ENCODE data around the gene RASSF5. TPM values are rescaled to one million over a fixed set of nuclear protein-coding genes. Genes with fewer than 3 reads are reported as not detected.

The RASSF5 gene
- total RNA-seq, 1 experiment from 2014 or later, result 6.1 TPM

DNA sequence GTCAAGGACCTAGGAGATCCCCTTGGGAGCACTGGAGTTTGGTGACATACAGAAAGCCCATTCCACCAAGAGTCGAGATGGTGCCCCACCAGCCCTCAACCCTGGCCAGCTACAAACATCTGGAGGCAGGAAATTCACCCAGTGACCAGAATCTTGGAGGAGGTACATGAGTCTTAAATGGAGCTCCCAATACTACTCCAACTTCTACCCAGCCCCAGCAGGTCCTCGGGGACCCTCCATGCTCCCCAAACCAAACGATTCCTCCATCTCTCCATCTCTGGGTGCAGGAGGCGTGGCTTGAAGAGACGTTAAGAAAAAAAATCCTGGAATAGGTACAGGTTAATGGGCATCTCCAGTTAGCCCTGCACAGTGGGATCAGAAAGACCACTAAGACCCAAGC, 5.5 kb upstream of the RASSF5 start:
- no TSS peak for BruUV-seq (replicated peaks)
- peaks cover 25% of the 10 kb centered on the region for H3K27me3 Mint-ChIP-seq (ENCODE audit: unreplicated experiment)
- peaks cover 37% of the 10 kb centered on the region for H3K4me1 Mint-ChIP-seq (ENCODE audit: low read depth, unreplicated experiment)
- CTCF ChIA-PET, result no interaction called here
- intact Hi-C loops (cut with micrococcal nuclease; ENCODE audit: unreplicated experiment), result no loop called here
- H3K27ac Mint-ChIP-seq (ENCODE audit: unreplicated experiment), result no peak overlapping the region
- H3K36me3 Mint-ChIP-seq (ENCODE audit: insufficient read depth, unreplicated experiment), result peaks cover 55% of the 10 kb centered on the region
- no peak overlapping the region for H3K4me3 Mint-ChIP-seq (ENCODE audit: low read depth, unreplicated experiment)
- H3K9me3 Mint-ChIP-seq (ENCODE audit: low read depth, unreplicated experiment), result no peaks in the 10 kb centered on the region
- TF ChIP-seq, protein P1, sequence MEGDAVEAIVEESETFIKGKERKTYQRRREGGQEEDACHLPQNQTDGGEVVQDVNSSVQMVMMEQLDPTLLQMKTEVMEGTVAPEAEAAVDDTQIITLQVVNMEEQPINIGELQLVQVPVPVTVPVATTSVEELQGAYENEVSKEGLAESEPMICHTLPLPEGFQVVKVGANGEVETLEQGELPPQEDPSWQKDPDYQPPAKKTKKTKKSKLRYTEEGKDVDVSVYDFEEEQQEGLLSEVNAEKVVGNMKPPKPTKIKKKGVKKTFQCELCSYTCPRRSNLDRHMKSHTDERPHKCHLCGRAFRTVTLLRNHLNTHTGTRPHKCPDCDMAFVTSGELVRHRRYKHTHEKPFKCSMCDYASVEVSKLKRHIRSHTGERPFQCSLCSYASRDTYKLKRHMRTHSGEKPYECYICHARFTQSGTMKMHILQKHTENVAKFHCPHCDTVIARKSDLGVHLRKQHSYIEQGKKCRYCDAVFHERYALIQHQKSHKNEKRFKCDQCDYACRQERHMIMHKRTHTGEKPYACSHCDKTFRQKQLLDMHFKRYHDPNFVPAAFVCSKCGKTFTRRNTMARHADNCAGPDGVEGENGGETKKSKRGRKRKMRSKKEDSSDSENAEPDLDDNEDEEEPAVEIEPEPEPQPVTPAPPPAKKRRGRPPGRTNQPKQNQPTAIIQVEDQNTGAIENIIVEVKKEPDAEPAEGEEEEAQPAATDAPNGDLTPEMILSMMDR (IDR thresholded peaks at IDR 0.05; ENCODE audit: unreplicated experiment), result no peak
- no peak for DNase-seq

DNA sequence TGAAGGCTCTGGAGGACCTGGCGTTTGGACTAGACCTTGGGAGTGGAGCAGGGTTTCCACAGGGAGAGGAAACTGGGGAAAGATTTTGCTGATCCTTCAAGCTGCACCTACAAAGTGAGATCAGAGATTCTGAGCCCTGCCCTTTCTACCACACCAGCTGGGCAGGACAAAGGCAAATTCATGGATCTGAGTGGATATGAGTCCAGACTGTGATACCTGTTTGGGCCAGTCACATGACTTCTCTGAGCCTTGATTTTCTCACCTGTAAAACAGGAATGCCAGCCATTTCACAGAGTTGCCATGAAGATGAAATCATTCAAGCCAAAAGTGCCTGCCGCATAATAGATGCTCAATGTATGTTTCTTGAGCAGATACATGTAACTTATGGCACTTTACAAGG, 4.9 kb upstream of the RASSF5 start:
- TF ChIP-seq, protein P1 (IDR thresholded peaks at IDR 0.05; ENCODE audit: unreplicated experiment), result no peak
- peaks cover 27% of the 10 kb centered on the region for H3K27me3 Mint-ChIP-seq (ENCODE audit: unreplicated experiment)
- H3K27ac Mint-ChIP-seq (ENCODE audit: unreplicated experiment), result no peak overlapping the region
- CTCF ChIA-PET, result interaction anchor here (1.5 kb wide), 1 partner anchor 27 kb away, joined by 3 read pairs; no protein-coding TSS in a partner anchor
- H3K4me3 Mint-ChIP-seq (ENCODE audit: low read depth, unreplicated experiment), result no peak overlapping the region
- intact Hi-C loops (cut with micrococcal nuclease; ENCODE audit: unreplicated experiment), result no loop called here
- DNase-seq, result no peak
- no TSS peak for BruUV-seq (replicated peaks)
- peaks cover 34% of the 10 kb centered on the region for H3K4me1 Mint-ChIP-seq (ENCODE audit: low read depth, unreplicated experiment)
- H3K36me3 Mint-ChIP-seq (ENCODE audit: insufficient read depth, unreplicated experiment), result peaks cover 55% of the 10 kb centered on the region
- H3K9me3 Mint-ChIP-seq (ENCODE audit: low read depth, unreplicated experiment), result no peaks in the 10 kb centered on the region

DNA sequence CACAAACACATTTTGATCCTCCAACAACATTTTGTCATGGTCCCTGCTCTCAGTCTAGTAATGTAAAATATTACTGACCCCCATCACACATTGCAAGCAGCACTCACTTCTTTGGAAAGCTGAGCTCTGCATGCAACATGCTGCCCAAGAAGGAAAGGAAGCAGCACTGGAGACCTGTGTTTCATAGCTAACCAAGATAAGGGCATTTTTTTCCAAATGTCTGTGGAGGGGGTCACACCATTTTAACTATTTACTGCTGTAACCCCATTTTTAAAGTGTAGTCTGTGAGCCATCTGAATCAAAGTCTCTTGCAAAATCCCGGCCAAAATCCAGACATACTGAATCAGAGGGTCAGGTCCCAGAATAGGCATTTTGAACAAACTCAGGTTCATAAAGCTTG, 4.5 kb upstream of the RASSF5 start:
- TF ChIP-seq, protein P1 (IDR thresholded peaks at IDR 0.05; ENCODE audit: unreplicated experiment), result no peak
- Mint-ChIP-seq H3K27ac (ENCODE audit: unreplicated experiment) (no peak overlapping the region), H3K36me3 (ENCODE audit: insufficient read depth, unreplicated experiment) (peaks cover 57% of the 10 kb centered on the region), H3K9me3 (ENCODE audit: low read depth, unreplicated experiment) (no peaks in the 10 kb centered on the region), H3K4me1 (ENCODE audit: low read depth, unreplicated experiment) (peaks cover 34% of the 10 kb centered on the region), H3K4me3 (ENCODE audit: low read depth, unreplicated experiment) (no peak overlapping the region), H3K27me3 (ENCODE audit: unreplicated experiment) (peaks cover 27% of the 10 kb centered on the region)
- CTCF ChIA-PET, result interaction anchor here (1.5 to 1.7 kb wide), 2 partner anchors 13 to 27 kb away, joined by 3 to 5 read pairs; no protein-coding TSS in a partner anchor
- BruUV-seq (replicated peaks), result no TSS peak
- no peak for DNase-seq
- intact Hi-C loops (cut with micrococcal nuclease; ENCODE audit: unreplicated experiment), result no loop called here

DNA sequence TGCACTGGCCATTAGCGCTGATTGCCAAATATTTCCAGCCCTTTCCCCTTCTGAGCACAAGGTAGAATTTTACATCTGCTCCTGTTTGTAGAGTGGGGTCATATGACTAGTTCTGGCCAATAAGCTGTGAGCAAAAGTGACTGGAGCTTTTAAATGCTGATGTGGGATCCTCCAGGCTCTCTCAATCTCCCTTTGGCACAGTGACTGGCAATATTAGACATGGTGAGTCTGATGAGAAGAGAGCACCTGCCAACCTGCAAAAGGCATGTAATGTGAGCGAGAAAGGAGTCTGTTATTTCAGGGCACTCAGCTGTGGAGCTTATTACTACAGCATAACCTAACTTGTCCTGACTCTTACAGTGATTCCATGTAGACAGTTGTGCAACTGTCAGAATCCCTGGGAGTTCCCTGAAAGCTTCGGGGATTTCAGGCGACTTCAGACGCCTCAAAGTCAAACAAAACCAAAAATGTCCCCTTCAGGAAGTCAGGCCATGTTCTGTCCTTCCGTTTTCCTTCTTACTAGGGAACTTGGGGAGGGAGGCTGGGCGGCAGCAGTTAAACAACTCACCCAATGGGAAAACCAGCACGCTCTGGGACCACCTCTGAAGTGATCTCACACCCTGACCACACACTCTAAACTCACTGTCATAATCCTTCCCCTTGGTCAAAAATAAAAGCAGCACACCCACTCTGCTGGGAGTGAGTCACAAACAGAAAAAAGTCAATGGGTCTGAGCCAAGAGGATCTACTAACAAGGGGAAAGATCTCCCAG, 3.6 kb upstream of the RASSF5 start:
- peak overlapping the region; percentile 19 for H3K27ac Mint-ChIP-seq (ENCODE audit: unreplicated experiment)
- H3K4me3 Mint-ChIP-seq (ENCODE audit: low read depth, unreplicated experiment), result peak overlapping the region; percentile 21
- TF ChIP-seq, protein P1 (IDR thresholded peaks at IDR 0.05; ENCODE audit: unreplicated experiment), result no peak
- CTCF ChIA-PET, result interaction anchor here (1.2 to 1.7 kb wide), 3 partner anchors 14 to 80 kb away, joined by 3 to 5 read pairs (median 4); no protein-coding TSS in a partner anchor
- DNase-seq, result peak; percentile 51
- no peaks in the 10 kb centered on the region for H3K9me3 Mint-ChIP-seq (ENCODE audit: low read depth, unreplicated experiment)
- H3K36me3 Mint-ChIP-seq (ENCODE audit: insufficient read depth, unreplicated experiment), result peaks cover 54% of the 10 kb centered on the region
- H3K27me3 Mint-ChIP-seq (ENCODE audit: unreplicated experiment), result peaks cover 37% of the 10 kb centered on the region
- BruUV-seq (replicated peaks), result no TSS peak
- intact Hi-C loops (cut with micrococcal nuclease; ENCODE audit: unreplicated experiment), result no loop called here
- peaks cover 35% of the 10 kb centered on the region for H3K4me1 Mint-ChIP-seq (ENCODE audit: low read depth, unreplicated experiment)

Measured in Calu3 (cell line).